Activated CD4-positive, alpha-beta T cell treated with anti-CD3 and anti-CD28 coated beads, Interleukin-2, amount 10 ng/mL, durations not matched to agents 24 days and 14 days (primary cell): ENCODE measurements around the gene CCDC124. TPM values are rescaled to one million over a fixed set of nuclear protein-coding genes. Genes with fewer than 3 reads are reported as not detected.

Source experiments
- total RNA-seq: library from RNA; stranded (reverse); gene quantifications from 2 replicates; pipeline ENCODE4 v1.2.3, GENCODE V29; 2022

CCDC124 gene
- total RNA-seq, 1 donor from 2014 or later, result 136 TPM

Other genes starting within 250 kb of the CCDC124 start
- gene UNC13A, start 244.7 kb upstream of the CCDC124 start, total RNA-seq, result 0.02 TPM in 2 replicates
- gene MAP1S, start 213.5 kb upstream of the CCDC124 start, total RNA-seq, result 69.0 and 70.3 TPM in 2 replicates
- gene FCHO1, start 181.5 kb upstream of the CCDC124 start, total RNA-seq, result 91.9 and 96.2 TPM in 2 replicates
- gene B3GNT3, start 137.9 kb upstream of the CCDC124 start, total RNA-seq, result not detected in 2 replicates
- gene INSL3, start 111.5 kb upstream of the CCDC124 start, total RNA-seq, result 5.9 and 8.7 TPM in 2 replicates
- 226 and 239 TPM in 2 replicates for gene JAK3, start 85.0 kb upstream of the CCDC124 start, total RNA-seq
- 2,698 and 2,718 TPM in 2 replicates for gene RPL18A, start 73.1 kb upstream of the CCDC124 start, total RNA-seq
- gene SLC5A5, start 61.1 kb upstream of the CCDC124 start, total RNA-seq, result 1.1 and 1.5 TPM in 2 replicates
- gene KCNN1, start 34.1 kb downstream of the CCDC124 start, total RNA-seq, result 0.62 TPM in 1 of 2 replicates, not detected in the other
- 41.3 and 41.7 TPM in 2 replicates for gene ARRDC2, start 75.2 kb downstream of the CCDC124 start, total RNA-seq
- gene IL12RB1, start 153.9 kb downstream of the CCDC124 start, total RNA-seq, result 37.0 and 38.8 TPM in 2 replicates
- gene MAST3, start 164.8 kb downstream of the CCDC124 start, total RNA-seq, result 16.2 and 17.2 TPM in 2 replicates
- 19.6 and 20.7 TPM in 2 replicates for gene PIK3R2, start 220.1 kb downstream of the CCDC124 start, total RNA-seq
- gene IFI30, start 240.8 kb downstream of the CCDC124 start, total RNA-seq, result 49.4 and 52.7 TPM in 2 replicates